Stimulated activated CD8-positive, alpha-beta memory T cell treated with anti-CD3 and anti-CD28 coated beads, Interleukin-15, amount 100 ng/mL, for 4 hours (primary cell): ENCODE results near the gene CANT1.

Source experiments
- DNase-seq, 2 donors: peaks; one replicate each; pipeline ENCODE4 v3.0.0-alpha.2; 2020; ENCODE audit warnings: low read depth in 2 of 2

The CANT1 gene

DNA sequence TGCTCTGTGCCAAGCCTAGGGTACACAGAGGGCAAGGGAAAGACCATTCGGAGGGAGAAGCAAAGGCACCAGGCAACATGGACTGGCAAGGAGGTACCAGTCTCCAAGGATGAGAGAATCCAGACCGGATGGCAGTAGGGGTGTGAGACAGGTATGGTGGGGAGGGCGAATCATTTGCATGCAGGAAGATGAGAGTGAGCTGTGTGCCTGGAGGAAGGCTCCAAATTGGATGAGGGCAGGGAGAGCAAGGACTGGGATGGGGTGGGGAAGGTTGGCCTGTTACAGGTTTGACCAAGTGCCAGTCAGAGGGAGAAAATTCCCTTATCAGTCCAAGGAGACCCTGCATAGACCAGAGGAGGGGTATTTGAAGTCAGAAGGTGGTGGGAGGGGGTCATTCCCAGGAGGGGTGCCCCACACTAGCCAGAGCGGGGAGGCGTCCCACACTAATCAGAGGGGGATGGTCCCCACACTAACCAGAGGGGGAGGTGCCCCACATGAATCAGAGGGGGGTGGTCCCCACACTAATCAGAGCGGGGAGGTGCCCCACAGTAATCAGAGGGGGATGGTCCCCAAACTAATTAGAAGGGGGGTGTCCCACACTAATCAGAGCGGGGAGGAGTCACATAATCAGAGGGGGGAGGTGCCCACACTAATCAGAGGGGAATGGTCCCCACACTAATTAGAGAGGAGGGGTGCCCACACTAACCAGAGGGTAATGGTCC lies 737 bp downstream of the CANT1 start:
- DNase-seq, result no peak

DNA sequence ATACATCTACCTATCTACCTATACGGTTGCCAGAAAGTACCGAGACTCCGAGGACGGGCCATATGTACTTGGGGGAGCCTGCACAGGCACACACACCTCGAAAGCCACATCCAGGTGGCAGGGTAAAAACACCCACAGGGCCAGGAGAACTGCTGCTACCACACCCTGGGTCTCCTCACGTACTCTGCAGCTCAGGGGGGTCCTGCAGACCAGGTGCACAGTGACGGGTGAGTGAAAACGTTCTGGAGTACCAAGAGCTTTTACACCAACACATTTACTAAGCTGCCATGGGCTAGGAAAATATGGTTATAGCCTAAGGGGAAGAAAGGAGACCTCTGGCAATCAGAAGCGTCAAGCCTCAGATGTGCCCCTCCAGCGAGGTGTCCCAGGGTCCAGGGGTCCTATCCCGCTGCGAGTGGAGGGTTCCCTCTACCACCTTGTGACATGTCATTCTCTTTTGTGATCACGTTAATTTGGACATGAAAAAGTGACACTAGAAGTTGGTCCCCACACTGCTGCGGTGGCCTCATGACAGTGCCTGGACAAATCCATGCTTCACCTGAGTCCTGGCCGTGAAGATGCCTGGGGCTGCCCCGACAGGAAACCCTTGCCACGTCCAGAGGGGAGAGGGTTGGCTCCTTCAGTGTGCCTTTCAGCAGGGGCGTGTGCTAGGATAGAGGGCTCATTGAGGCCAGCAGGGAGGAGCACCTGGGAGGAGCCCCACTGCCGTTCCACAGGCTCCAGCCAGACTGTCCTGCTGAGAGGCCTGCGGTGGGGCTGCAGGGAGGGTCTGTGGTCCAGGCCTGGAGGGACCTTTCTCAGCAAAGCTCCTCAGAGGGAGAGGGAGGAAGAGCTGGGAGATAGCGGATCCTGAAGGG lies 1.8 kb downstream of the CANT1 start:
- no peak for DNase-seq

DNA sequence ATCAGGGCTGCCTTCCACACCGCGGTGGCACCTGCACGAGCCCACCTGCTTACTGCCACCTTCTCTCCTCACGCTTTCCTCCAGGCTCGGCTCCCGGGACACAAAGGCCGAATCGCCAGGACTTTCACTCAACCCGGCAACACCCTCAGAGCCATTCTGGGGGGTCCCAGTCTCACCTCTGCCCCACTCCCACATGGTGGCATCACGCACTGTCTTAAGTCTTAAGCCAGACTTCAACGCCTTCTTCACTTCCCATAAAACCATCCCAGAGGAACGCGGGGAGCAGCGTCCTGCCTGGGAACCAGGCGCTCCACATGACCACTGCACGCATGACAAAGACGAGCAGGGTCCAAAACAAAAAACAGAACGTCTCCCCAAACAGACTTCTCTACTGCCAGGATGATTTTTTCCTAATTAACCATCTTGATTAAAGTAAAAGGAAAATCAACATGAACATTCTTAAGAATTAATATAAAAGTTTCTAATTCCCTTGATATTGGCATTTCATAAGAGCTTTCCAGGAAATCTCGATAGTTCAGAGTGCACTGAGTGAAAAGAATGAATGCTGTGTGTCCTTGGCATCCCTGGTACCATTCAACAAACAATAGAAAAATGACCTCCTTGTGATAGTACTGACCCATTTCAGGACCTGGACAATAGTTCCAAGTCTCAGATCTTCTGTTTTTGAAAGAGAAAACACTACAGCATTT lies 2.6 kb downstream of the CANT1 start:
- no peak for DNase-seq

DNA sequence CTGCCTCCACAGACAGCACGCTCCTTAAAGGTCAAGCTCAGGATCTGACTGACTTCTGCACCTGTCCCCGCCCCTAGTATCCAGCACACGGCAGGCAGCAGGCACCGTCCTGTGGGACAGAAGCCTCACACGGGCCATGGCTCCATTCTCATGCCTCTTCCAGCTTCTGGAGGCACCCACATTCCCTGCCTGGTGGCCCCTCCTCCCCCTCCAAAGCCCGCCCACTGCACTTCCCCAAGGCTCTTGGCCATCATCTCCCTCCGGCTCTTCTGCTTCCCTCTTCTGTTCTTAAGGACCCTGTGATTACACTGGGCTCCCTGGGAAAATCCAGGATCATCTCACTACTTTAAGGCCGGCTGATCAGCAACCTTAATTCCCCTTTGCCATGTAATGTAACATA lies 3.5 kb downstream of the CANT1 start:
- DNase-seq, result no peak

DNA sequence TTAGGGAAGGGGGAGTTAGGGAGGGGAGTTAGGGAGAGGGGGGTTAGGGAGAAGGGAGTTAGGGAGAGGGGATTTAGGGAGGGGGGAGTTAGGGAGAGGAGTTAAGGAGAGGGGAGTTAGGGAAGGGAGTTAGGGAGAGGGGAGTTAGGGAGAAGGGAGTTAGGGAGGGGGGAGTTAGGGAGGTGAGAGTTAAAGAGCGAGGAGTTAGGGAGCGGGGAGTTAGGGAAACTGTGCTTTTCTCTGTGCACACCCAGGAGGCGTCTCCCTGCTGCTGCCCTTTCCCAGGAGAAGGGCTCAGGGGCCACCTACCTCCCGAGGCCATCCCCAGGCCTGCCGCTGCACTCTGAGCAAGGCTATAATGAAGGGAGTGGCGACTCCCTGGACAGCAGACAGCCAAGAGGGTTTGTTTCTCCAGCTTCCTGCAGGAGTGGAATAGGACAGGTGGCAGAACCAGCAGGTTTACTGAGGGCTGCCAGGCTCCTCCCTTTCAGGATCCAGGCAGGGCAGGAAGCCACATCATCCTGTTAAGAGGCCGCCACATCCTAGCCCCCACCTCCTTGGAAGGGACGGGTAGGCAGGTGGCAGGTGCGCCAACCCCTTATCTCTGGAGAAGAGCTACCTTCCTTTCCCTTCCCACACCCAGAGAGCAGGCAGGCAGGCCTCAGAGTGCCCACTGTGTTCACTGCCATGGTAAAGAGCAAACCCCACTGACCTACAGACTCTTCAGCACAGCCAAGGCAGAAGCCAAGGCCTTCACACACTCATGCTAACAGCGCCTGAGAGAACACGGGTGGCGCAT lies 4.3 kb downstream of the CANT1 start:
- DNase-seq, result no peak

DNA sequence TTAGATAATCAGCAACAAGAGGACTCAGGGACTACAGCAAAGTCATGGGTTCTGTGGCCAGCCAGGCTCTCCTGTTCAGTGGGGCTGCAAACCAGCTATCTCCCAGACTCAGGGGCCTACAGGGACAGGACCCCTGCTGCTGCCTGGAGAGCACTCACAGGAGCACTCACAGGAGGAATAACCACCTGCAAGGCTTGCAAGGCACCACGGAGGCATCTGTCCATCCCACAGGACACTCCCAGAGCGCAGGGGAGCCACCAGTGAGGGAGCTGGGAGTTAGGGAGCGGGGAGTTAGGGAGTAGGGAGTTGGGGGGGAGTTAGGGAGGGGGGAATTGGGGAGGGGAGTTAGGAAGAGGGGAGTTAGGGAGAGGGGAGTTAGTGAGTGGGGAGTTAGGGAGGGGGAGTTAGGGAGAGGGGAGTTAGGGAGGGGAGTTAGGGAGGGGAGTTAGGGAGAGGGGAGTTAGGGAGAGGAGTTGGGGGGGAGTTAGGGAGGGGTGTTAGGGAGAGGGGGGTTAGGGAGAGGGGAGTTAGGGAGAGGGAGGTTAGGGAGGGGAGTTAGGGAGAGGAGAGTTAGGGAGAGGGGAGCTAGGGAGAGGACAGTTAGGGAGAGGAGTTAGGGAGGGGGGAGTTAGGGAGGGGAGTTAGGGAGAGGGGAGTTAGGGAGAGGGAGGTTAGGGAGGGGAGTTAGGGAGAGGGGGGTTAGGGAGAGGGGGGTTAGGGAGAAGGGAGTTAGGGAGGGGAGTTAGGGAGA lies 5.7 kb downstream of the CANT1 start:
- DNase-seq, result no peak

DNA sequence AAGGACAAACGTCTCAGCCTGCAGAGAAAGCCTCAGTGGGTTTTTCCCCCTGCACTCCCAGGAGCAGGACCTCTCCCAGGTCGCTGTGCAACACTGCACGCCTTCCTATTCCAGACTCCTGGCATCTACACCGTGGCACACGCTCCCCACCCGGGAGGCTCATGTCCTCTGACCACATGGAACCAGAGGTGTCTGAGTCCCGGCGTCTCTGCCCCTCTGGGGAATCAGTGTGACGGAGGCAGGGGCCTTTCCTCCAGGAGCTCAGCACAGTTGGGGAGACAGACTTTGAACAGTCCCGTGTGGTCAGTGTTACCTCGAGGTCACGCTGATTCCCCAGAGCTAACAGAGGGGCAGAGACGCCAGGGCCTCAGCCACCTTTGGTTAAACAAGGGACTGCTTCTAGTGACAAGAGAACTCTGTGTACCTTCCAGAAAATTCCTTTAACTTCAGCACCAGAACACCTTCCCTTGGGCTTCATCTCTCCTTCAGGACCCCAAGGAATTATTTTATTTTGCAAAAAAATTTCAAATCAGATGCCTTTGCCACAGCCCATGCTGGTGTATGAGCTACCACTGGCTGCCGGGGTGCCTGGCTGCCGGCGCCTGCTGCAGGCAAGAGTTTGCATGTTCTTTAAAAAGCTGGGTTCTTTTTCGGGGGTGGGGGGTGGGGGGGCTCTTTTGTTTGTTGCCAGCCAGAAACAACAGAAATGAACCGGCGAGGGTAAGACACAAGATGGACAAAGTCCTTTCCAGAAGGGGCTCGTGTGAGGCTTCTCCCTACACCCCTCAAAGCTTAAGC lies 6.6 kb downstream of the CANT1 start:
- no peak for DNase-seq

DNA sequence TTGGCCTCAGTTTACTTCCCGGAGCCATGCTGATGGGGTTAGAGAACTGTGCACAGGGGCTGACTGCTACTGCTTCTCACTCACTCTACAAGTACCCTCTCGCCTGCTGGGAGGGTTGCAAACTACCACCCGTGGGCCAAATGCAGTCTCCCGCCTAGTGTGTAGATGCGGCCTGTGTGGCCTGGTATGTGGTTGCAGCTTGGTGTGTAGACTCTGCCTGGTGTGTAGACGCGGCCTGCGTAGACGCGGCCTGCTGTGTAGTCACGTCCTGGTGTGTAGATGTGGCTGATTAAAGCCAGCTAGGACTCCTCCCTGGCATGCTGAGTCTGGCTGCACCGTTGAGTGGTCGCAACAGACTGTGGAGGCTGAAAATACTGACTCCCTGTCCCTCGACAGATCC lies 7.3 kb downstream of the CANT1 start:
- no peak for DNase-seq

DNA sequence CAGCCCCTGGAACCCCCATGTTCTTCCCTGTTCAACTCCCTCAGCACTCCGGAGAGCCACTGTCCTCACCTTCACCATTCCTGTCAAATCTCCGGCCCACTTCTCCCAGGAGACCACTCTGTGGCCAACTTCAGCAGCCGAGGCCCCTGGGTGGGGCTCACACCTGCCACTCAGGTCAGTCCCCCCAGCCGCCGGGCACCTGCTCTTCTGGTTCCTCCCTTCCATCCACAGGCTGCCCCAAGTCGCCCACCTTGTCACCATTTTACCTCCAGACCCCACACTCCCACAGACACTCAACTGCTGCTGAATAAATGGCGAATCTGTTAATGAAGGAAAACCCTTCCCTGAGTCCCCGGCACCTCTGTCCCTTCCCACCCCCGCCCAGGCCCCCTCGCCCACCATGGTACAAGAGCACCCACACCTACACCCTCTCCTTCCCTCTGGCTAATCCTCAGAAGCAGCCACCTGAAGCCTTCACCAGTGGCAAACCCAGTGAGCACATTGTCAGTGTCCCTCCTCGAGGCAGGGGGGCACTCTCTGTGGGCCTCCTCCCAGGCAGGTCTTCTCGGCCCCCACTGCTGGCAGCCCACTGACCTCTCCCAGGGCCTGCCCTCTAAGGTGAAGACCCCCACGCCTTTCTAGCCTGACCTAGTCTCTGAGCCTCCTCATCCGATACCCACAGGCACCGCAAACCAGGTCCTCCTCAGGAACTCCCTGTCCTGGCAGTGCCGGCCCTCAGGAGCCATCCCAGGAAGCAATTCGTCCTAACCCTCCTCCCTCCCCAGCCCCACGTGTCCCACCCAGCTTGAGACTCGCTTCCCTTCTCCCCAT lies 8.2 kb downstream of the CANT1 start:
- no peak for DNase-seq

DNA sequence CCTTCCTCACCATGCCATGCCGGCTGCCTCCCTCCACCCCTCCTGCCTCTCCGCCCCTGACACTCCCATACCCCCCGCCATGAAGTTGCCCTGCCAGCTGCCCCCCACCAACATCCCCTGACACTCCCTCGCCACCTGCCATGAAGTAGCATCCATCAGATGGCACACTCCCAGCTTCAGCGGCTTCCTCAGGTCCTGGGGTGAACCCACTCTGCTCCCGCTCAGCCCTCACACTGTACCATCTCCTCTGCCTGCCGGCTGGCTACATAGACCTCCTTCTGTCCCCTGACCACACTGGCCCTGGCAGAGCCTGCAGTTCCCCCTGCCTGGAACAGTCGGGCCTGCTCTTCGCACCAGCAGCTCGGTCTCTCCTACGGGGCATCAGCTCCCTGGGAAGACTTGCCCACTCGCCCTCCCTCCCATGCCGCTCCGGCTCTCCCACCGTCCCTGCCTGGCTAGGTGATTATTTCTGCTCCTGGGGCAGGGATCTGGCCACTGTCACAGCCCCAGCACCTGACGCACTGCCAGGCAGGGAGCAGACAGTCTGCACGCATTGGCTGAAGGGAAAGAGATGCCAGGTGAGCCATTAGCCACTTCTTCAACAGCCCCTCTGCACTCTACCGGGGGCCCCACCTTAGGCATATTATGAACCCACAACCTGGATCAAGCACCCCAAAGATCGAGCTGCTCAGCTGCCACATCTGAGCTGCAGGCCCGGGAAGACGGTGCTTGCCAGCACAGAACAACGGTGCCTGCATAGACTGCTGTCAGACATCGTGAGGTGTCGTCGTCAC lies 9.0 kb downstream of the CANT1 start:
- no peak for DNase-seq

DNA sequence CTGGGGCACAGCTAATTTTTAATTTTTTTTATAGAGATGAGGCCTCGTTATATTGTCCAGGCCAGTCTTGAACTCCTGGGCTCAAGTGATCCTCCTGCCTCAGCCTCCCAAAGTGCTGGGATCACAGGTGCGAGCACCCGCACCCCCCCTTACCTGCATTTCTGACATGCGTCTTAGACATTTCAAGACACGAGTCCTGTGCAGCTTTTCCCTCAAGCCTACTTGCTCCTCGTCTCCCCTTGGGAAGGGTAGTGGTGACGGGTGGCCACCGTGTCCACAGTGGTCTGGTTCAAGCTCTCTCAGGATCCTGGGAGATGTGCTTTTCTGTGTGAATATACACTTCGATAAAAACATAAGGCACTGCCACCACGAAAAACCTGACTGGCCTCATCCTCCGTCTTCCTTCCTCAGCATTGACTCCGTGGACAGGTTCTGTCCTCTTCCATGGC lies 9.6 kb downstream of the CANT1 start:
- no peak for DNase-seq

DNA sequence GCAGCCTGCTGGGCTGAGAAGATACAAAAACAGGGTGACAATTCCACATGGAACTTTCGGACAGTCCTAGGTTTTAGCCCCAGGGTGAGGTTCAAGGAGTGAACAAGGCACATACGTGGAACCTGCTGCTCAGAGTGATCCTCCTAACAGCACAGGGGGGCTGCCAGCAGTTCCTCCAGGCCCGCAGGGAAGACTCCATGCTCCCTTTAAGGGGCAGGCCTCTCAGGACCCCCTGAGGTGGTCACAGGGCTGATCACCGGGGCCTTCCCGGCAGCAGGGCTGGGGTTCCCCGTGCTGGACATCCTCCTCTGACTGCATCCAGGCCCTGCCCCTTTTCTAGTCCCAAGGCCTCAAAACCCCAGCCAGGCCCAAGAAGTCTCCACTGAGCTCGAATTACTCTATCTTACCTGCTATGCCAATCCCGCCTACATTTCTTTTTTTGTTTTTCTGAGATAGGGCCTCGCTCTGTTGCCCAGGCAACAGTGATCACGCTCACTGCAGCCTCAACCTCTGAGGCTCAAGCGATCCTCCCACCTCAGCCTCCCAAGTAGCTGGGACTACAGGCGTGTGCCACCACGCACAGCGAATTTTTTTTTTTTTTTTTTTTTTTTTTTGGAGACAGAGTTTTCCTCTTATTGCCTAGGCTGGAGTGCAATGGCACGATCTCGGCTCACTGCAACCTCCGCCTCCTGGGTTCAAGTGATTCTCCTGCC lies 10.4 kb downstream of the CANT1 start:
- no peak for DNase-seq

DNA sequence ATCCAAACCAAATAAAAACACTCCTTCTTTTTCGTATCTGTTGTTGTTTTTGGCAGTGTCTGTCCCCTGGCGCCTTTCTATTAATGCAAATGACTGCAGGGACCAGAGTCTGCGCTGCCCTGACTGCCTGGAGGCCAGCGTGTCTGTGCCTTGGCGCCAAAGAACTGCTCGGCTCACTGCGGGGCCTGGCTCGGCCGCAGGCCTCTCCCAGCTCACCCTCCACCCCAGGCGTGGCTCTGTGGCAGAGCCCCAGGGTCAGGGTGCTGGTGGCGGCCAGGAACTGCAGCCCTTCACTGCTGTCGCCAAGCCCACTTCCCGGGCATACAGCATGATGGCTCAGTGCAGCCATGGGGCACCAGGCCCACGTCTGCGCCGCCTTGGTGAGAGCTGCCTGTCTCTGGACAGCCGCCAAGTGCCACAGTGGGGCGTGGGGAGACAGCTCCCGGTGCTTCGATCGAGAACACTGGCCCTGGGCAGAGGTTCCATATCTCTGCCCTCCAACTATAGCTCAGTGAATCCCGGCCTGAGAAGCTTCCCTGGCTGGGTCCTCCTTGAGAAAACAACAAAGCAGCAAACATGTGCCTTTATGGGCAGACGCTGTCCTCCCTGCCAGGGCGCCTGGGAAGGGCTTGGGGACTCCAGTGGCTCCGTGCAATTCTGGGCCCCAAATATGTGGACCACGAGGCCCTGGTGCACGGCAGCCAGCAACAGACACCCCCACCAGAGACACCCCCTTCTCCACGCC lies 11.1 kb downstream of the CANT1 start:
- no peak for DNase-seq

DNA sequence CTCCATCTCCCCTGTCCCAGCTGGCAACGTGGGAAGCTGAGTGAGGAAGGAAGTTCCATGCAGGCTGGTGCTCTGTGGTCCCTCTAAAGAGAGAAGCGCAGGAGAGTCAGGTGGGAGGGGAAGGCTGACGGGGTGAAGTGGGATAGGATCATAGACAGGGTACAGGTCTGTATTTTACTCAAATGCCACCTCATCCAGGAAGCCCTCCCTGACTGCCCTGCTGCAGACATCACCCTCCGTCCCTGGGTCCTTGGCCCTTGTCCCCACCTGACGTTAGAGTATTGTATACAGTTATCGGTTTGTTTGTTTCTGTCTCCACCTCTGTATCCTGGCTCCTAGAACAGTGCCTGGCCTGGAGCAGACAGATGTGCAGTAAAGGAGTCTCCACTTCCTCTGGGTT lies 11.7 kb downstream of the CANT1 start:
- DNase-seq, result no peak

DNA sequence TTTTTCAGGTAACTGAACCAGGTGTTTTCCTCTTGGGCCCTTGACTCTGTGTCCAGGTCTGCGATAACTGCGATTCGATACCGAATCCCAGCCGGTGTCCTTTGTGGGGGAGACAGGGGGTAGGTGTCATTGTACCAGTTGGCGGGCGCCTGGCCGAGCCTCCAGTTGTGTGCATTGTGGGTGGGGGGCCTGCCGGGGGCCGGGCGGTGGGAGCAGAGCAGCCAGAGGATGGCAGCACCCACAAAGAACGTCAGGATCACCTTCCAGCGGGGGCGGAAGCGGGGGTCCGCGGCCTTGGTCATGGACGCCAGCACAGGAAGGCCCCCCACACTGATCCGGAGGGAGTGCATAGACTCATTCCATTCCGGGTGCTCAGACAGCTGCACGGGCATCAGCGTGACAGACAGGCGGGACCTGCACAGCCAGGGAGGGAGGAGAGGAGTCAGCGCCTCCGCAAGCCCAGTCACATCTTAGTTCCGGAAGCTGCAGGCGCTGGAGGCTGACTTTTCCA lies 12.3 kb downstream of the CANT1 start:
- no peak for DNase-seq

DNA sequence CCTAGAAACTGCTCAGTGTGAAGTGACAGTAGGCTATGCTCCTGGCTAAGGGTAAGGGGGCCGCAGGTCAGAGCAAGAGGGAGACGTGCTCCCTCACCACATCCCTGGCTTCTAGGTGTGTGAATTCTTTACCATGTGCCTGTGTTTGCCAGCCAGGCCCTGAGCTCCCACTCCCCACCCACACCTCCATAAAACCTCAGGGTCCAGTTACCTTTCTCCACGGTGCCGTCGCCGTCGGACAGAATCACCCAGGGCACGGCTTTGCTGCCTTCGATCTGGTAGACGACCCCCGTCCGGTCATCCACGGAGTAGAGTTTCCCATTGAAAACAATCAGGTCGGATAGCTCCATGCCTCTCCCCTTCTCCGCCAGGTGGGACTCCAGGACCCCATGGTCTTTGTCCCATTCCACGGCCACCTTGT lies 12.8 kb downstream of the CANT1 start:
- no peak for DNase-seq
